ENCODE results near the gene FAM228B. TPM values are rescaled to one million over a fixed set of nuclear protein-coding genes. Genes with fewer than 3 reads are reported as not detected.
"Not testable (repeated sequence)": the region's sequence is repeated elsewhere in the genome, so short reads cannot be mapped to it uniquely, and the experiment has no call there.

FAM228B gene
- total RNA-seq, 1 experiment from 2014 or later, result 6.4 TPM

DNA sequence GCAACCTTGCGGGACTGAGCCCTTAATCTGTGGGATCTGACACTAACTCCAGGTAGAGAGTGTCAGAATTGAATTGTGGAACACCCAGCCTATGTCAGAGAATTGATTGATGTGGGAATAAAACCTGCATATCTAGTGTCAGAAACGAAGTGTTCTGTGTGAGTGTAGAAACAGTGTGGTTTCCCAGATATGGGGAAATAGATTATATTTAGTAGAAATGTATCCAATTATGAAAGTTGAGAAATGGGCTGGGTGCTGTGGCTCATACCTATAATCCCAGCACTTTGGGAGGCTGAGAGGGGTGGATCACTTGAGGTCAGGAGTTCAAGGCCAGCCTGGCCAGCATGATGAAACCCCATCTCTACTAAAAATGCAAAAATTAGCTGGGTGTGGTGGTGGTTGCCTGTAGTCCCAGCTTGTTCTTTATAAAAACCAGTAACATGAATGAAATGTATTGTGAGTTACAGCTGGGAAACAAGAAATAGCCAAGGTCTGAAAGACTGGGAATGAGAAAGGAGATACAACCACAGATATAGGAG, 34.4 kb upstream of the FAM228B start:
- Histone ChIP-seq H3K9me2 (replicated peaks; ENCODE audit: insufficient read depth, low read length) (no peaks in the 10 kb centered on the region), H2AFZ (ENCODE audit: low read length) (no peak overlapping the region), H3K79me2 (ENCODE audit: low read length) (no peaks in the 10 kb centered on the region), H3K4me1 (ENCODE audit: low read length) (peaks cover 6% of the 10 kb centered on the region), H3K9me3 (ENCODE audit: low read length) (no peaks in the 10 kb centered on the region), H3K36me3 (ENCODE audit: insufficient read depth, low read length) (no peaks in the 10 kb centered on the region), H3K4me2 (ENCODE audit: low read depth, low read length, poor library complexity, severe bottlenecking) (no peak overlapping the region), H3K9ac (ENCODE audit: low read length) (no peak overlapping the region), H3K27me3 (ENCODE audit: low read length) (no peaks in the 10 kb centered on the region), H3K4me3 (ENCODE audit: low read length) (no peak overlapping the region), H4K20me1 (ENCODE audit: insufficient read depth, low read depth, low read length) (no peaks in the 10 kb centered on the region), H3K27ac (ENCODE audit: low read length) (no peak overlapping the region)
- DNase-seq, result peak; percentile 17

DNA sequence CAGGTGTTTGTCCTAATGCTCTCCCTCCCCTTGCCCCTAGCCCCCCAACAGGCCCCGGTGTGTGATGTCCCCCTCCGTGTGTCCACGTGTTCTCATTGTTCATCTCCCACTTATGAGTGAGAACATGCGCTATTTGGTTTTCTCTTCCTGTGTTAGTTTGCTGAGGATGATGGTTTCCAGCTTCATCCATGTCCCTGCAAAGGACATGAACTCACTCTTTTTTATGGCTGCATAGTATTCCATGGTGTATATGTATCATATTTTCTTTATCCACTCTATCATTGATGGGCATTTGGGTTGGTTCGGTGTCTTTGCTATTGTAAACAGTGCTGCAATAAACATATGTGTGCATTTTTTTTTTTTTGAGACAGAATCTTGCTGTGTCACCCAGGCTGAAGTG, 30.0 kb upstream of the FAM228B start:
- not testable (repeated sequence) for H3K79me2 ChIP-seq (ENCODE audit: low read length); H3K9ac ChIP-seq (ENCODE audit: low read length); H3K27me3 ChIP-seq (ENCODE audit: low read length); H3K36me3 ChIP-seq (ENCODE audit: insufficient read depth, low read length); H3K4me1 ChIP-seq (ENCODE audit: low read length); H3K9me3 ChIP-seq (ENCODE audit: low read length); H4K20me1 ChIP-seq (ENCODE audit: insufficient read depth, low read depth, low read length); H2AFZ ChIP-seq (ENCODE audit: low read length); H3K4me3 ChIP-seq (ENCODE audit: low read length); H3K4me2 ChIP-seq (ENCODE audit: low read depth, low read length, poor library complexity, severe bottlenecking); H3K9me2 ChIP-seq (replicated peaks; ENCODE audit: insufficient read depth, low read length); H3K27ac ChIP-seq (ENCODE audit: low read length)
- DNase-seq, result peak; percentile 16

DNA sequence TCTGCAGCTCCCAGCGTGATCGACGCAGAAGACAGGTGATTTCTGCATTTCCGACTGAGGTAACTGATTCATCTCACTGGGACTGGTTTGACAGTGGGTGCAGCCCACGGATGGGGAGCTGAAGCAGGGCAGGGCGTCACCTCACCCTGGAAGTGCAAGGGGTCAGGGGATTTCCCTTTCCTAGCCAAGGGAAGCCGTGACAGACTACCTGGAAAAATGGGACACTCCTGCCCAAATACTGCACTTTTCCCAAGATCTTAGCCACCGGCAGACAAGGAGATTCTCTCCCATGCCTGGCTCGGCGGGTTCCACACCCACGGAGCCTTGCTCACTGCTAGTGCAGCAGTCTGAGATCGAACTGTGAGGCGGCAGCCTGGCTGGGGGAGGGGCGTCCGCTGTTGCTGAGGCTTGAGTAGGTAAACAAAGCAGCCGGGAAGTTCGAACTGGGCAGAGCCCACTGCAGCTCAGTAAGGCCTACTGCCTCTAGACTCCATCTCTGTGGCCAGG, 28.0 kb upstream of the FAM228B start:
- H4K20me1 ChIP-seq (ENCODE audit: insufficient read depth, low read depth, low read length); H3K27me3 ChIP-seq (ENCODE audit: low read length); H3K79me2 ChIP-seq (ENCODE audit: low read length); H3K4me3 ChIP-seq (ENCODE audit: low read length); H3K4me2 ChIP-seq (ENCODE audit: low read depth, low read length, poor library complexity, severe bottlenecking); H3K27ac ChIP-seq (ENCODE audit: low read length); H3K9me3 ChIP-seq (ENCODE audit: low read length); H3K4me1 ChIP-seq (ENCODE audit: low read length); H3K9me2 ChIP-seq (replicated peaks; ENCODE audit: insufficient read depth, low read length); H2AFZ ChIP-seq (ENCODE audit: low read length); H3K36me3 ChIP-seq (ENCODE audit: insufficient read depth, low read length); H3K9ac ChIP-seq (ENCODE audit: low read length): not testable (repeated sequence)
- peak; percentile 21 for DNase-seq

DNA sequence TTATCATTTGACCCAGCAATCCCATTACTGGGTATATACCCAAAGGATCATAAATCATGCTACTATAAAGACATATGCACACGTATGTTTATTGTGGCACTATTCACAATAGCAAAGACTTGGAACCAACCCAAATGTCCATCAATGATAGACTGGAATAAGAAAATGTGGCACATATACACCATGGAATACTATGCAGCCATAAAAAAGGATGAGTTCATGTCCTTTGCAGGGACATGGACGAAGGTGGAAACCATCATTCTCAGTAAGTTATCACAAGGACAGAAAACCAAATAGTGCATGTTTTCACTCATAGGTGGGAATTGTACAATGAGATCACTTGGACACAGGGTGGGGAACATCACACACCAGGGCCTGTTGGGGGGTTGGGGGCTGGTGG, 22.5 kb upstream of the FAM228B start:
- not testable (repeated sequence) for H3K27ac ChIP-seq (ENCODE audit: low read length); H3K36me3 ChIP-seq (ENCODE audit: insufficient read depth, low read length)

DNA sequence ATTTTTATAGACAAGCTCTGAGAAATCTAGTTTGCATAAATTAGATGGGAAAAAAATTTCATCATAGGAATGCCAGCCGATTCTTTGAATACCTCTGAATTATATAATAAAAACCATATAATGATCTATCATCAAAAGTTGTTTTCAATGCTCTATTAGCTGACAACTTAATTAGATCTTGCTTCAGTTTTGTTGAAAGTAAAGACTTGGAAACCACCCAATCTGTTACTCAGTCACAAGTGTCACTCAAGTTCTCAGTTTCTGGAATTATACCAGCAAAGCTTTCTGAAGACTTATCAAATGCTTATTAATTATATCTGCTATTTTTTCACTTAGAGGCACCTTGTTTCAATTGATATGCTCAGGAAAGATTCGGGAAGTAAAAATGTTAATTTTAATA, 21.3 kb upstream of the FAM228B start:
- Histone ChIP-seq H3K9me3 (ENCODE audit: low read length) (no peaks in the 10 kb centered on the region), H2AFZ (ENCODE audit: low read length) (no peak overlapping the region), H3K36me3 (ENCODE audit: insufficient read depth, low read length) (no peaks in the 10 kb centered on the region), H3K4me3 (ENCODE audit: low read length) (no peak overlapping the region), H3K4me2 (ENCODE audit: low read depth, low read length, poor library complexity, severe bottlenecking) (no peak overlapping the region), H3K27ac (ENCODE audit: low read length) (no peak overlapping the region), H3K27me3 (ENCODE audit: low read length) (no peaks in the 10 kb centered on the region), H4K20me1 (ENCODE audit: insufficient read depth, low read depth, low read length) (no peaks in the 10 kb centered on the region), H3K4me1 (ENCODE audit: low read length) (peaks cover 13% of the 10 kb centered on the region), H3K9me2 (replicated peaks; ENCODE audit: insufficient read depth, low read length) (no peaks in the 10 kb centered on the region), H3K79me2 (ENCODE audit: low read length) (no peaks in the 10 kb centered on the region), H3K9ac (ENCODE audit: low read length) (no peak overlapping the region)
- DNase-seq, result peak; percentile 9

More for the DNA sequence above, 22.5 kb upstream of the FAM228B start:
- H2AFZ ChIP-seq (ENCODE audit: low read length); H3K4me3 ChIP-seq (ENCODE audit: low read length); H3K27me3 ChIP-seq (ENCODE audit: low read length); H3K4me2 ChIP-seq (ENCODE audit: low read depth, low read length, poor library complexity, severe bottlenecking); H3K79me2 ChIP-seq (ENCODE audit: low read length); H3K9ac ChIP-seq (ENCODE audit: low read length); H4K20me1 ChIP-seq (ENCODE audit: insufficient read depth, low read depth, low read length); H3K9me3 ChIP-seq (ENCODE audit: low read length); H3K9me2 ChIP-seq (replicated peaks; ENCODE audit: insufficient read depth, low read length): not testable (repeated sequence)
- DNase-seq, result peak; percentile 16
- peaks cover 13% of the 10 kb centered on the region for H3K4me1 ChIP-seq (ENCODE audit: low read length)

DNA sequence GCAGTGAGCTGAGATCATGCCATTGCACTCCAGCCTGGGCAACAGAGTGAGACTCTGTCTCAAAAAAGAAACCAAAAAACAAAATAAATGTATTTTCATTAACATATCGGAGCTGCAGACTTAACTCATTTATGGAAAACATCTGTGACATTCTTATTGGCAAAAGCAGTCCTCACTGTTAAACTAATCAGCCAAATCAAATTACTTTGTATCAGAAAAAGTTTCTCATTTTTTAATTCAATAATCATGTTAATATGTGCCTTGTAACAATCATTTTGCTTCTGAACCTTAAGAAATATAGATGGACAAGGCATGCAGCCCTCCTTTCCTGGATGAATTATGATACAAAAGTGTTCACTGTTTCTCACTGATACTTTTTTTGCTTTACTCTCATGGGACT, 20.6 kb upstream of the FAM228B start:
- H3K9me3 ChIP-seq (ENCODE audit: low read length), result no peaks in the 10 kb centered on the region
- no peak overlapping the region for H3K27ac ChIP-seq (ENCODE audit: low read length)
- no peaks in the 10 kb centered on the region for H3K9me2 ChIP-seq (replicated peaks; ENCODE audit: insufficient read depth, low read length)
- no peak overlapping the region for H3K4me2 ChIP-seq (ENCODE audit: low read depth, low read length, poor library complexity, severe bottlenecking)
- H4K20me1 ChIP-seq (ENCODE audit: insufficient read depth, low read depth, low read length), result no peaks in the 10 kb centered on the region
- no peak for DNase-seq
- peaks cover 13% of the 10 kb centered on the region for H3K4me1 ChIP-seq (ENCODE audit: low read length)
- no peak overlapping the region for H3K9ac ChIP-seq (ENCODE audit: low read length)
- H3K36me3 ChIP-seq (ENCODE audit: insufficient read depth, low read length), result no peaks in the 10 kb centered on the region
- no peak overlapping the region for H3K4me3 ChIP-seq (ENCODE audit: low read length)
- H2AFZ ChIP-seq (ENCODE audit: low read length), result no peak overlapping the region
- H3K79me2 ChIP-seq (ENCODE audit: low read length), result no peaks in the 10 kb centered on the region
- no peaks in the 10 kb centered on the region for H3K27me3 ChIP-seq (ENCODE audit: low read length)

DNA sequence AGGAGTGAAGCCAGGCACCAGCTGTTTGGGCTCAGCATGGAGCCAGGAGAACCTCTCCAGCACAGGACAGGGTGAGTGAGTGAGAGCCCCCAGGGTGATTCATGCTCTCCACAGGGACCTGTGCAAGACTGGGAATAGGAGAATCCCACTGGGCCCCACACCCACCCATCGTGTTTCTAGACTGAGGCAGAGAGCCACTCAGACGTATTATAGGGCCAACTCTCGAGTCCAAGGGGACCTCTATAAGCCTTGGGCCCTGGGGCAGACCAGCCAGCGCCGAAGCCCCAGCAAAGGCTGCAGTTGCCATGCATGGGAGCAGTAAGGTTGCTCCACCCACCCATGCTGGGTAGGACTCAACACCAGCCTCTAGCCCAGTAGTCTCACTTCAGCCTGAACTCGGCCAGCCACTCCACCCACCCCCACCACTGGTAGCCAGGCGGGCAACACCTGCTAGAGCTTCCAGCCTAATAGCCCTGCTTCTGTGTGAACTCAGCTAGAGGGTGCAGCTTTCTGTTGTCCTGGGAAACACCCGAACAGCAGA, 19.1 kb upstream of the FAM228B start:
- no peaks in the 10 kb centered on the region for H3K79me2 ChIP-seq (ENCODE audit: low read length)
- no peak overlapping the region for H2AFZ ChIP-seq (ENCODE audit: low read length)
- H3K9ac ChIP-seq (ENCODE audit: low read length), result no peak overlapping the region
- no peak overlapping the region for H3K27ac ChIP-seq (ENCODE audit: low read length)
- H3K9me3 ChIP-seq (ENCODE audit: low read length), result no peaks in the 10 kb centered on the region
- no peaks in the 10 kb centered on the region for H3K27me3 ChIP-seq (ENCODE audit: low read length)
- peak; percentile 33 for DNase-seq
- H3K4me1 ChIP-seq (ENCODE audit: low read length), result peaks cover 13% of the 10 kb centered on the region
- H3K4me2 ChIP-seq (ENCODE audit: low read depth, low read length, poor library complexity, severe bottlenecking), result no peak overlapping the region
- H3K4me3 ChIP-seq (ENCODE audit: low read length), result no peak overlapping the region
- no peaks in the 10 kb centered on the region for H4K20me1 ChIP-seq (ENCODE audit: insufficient read depth, low read depth, low read length)
- no peaks in the 10 kb centered on the region for H3K36me3 ChIP-seq (ENCODE audit: insufficient read depth, low read length)
- H3K9me2 ChIP-seq (replicated peaks; ENCODE audit: insufficient read depth, low read length), result no peaks in the 10 kb centered on the region

DNA sequence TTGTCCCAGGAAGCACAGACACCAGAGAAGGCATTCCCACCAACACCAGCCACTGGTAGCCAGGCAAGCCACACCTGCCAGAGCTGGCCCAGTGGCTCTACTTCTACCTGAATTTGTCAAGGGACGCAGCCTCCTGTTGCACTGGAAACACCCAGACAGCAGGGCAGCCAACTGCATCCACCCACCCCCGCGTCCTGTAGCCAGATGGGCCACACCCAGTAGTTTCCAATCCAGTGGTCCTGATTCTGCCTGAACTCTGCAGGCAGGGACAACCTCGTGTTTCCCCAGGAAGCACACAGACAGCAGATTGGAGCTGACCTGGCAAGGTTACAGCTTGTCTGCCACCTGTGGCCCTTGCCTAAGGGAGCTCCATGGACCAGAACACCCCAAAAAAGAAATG, 18.4 kb upstream of the FAM228B start:
- no peaks in the 10 kb centered on the region for H3K36me3 ChIP-seq (ENCODE audit: insufficient read depth, low read length)
- H3K27me3 ChIP-seq (ENCODE audit: low read length), result no peaks in the 10 kb centered on the region
- H3K4me3 ChIP-seq (ENCODE audit: low read length), result no peak overlapping the region
- peaks cover 13% of the 10 kb centered on the region for H3K4me1 ChIP-seq (ENCODE audit: low read length)
- no peak overlapping the region for H3K27ac ChIP-seq (ENCODE audit: low read length)
- H3K9me3 ChIP-seq (ENCODE audit: low read length), result no peaks in the 10 kb centered on the region
- DNase-seq, result peak; percentile 34
- no peaks in the 10 kb centered on the region for H4K20me1 ChIP-seq (ENCODE audit: insufficient read depth, low read depth, low read length)
- no peak overlapping the region for H3K9ac ChIP-seq (ENCODE audit: low read length)
- no peak overlapping the region for H2AFZ ChIP-seq (ENCODE audit: low read length)
- no peaks in the 10 kb centered on the region for H3K79me2 ChIP-seq (ENCODE audit: low read length)
- no peaks in the 10 kb centered on the region for H3K9me2 ChIP-seq (replicated peaks; ENCODE audit: insufficient read depth, low read length)
- H3K4me2 ChIP-seq (ENCODE audit: low read depth, low read length, poor library complexity, severe bottlenecking), result no peak overlapping the region

Data from Karpas-422 (cell line).